RWPE2 (cell line): Measurements from ENCODE around the gene TAOK1.
A peak's percentile ranks its signal among the peaks of the same experiment; 100 is the strongest.

Source experiments
- ATAC-seq: fragments of 200-7000 bp; cut with Tn5 transposase; 3 replicates; pipeline ENCODE4 v1.9.1; 2021; ENCODE audit warnings: low read depth
- DNase-seq: peaks from one replicate; pipeline ENCODE4 v3.0.0-alpha.2; 2020; ENCODE audit warnings: low spot score
- H3K27ac ChIP-seq: fragments of 450-650 bp; 2 replicates; pipeline ENCODE4 v1.5.1; 2017; ENCODE audit warnings: mild to moderate bottlenecking; ENCODE audit not compliant: poor library complexity, severe bottlenecking
- H3K27me3 ChIP-seq: fragments of 250-450 bp; sonication (Bioruptor Pico); 2 replicates; pipeline ENCODE4 v1.5.1; 2021; ENCODE audit warnings: mild to moderate bottlenecking, moderate library complexity; ENCODE audit not compliant: insufficient read depth, poor library complexity, severe bottlenecking
- H3K36me3 ChIP-seq: fragments of 250-450 bp; sonication (Bioruptor Pico); 2 replicates; pipeline ENCODE4 v1.5.1; 2020; ENCODE audit warnings: low read depth, mild to moderate bottlenecking, moderate library complexity
- H3K4me1 ChIP-seq: fragments of 250-450 bp; sonication (Bioruptor Pico); 2 replicates; pipeline ENCODE4 v1.5.1; 2021; ENCODE audit warnings: mild to moderate bottlenecking, moderate library complexity; ENCODE audit not compliant: insufficient read depth, poor library complexity, severe bottlenecking
- H3K4me3 ChIP-seq: fragments of 250-450 bp; sonication (Bioruptor Pico); 2 replicates; pipeline ENCODE4 v1.5.1; 2021; ENCODE audit warnings: mild to moderate bottlenecking, moderate library complexity; ENCODE audit not compliant: severe bottlenecking
- H3K9me3 ChIP-seq: fragments of 250-450 bp; sonication (Bioruptor Pico); 2 replicates; pipeline ENCODE4 v1.5.1; 2021; ENCODE audit warnings: mild to moderate bottlenecking, moderate library complexity; ENCODE audit not compliant: severe bottlenecking
- TF ChIP-seq, protein P1 (sequence below): fragments of 450-650 bp; IDR thresholded peaks from one replicate; pipeline ENCODE4 v1.5.1; 2017; ENCODE audit warnings: mild to moderate bottlenecking, moderate library complexity; ENCODE audit not compliant: poor library complexity, severe bottlenecking

TAOK1 gene

DNA sequence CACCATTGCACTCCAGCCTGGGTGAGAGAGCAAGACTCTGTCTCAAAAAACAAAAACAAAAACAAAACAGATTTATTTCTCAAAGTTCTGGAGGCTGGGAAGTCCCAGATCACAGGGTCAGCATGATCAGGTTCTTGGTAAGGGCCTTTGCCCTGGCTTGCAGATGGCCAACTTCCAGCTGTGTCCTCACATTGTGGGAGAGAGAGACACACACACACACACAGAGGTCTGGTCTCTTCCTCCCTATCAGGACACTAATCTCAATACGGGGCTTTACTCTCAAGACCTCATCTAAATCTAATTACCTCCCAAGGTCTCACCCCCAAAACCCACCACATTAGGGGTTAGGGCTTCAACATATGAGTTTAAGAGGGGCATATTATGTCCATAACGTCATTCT is 26.4 kb upstream of the TAOK1 start:
- Histone ChIP-seq H3K27ac (no peak overlapping the region), H3K4me1 (no peaks in the 10 kb centered on the region), H3K4me3 (no peak overlapping the region), H3K9me3 (no peaks in the 10 kb centered on the region), H3K36me3 (no peaks in the 10 kb centered on the region), H3K27me3 (no peaks in the 10 kb centered on the region)
- TF ChIP-seq, protein P1, sequence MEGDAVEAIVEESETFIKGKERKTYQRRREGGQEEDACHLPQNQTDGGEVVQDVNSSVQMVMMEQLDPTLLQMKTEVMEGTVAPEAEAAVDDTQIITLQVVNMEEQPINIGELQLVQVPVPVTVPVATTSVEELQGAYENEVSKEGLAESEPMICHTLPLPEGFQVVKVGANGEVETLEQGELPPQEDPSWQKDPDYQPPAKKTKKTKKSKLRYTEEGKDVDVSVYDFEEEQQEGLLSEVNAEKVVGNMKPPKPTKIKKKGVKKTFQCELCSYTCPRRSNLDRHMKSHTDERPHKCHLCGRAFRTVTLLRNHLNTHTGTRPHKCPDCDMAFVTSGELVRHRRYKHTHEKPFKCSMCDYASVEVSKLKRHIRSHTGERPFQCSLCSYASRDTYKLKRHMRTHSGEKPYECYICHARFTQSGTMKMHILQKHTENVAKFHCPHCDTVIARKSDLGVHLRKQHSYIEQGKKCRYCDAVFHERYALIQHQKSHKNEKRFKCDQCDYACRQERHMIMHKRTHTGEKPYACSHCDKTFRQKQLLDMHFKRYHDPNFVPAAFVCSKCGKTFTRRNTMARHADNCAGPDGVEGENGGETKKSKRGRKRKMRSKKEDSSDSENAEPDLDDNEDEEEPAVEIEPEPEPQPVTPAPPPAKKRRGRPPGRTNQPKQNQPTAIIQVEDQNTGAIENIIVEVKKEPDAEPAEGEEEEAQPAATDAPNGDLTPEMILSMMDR = no peak
- DNase-seq (no peak), ATAC-seq (no peak)

DNA sequence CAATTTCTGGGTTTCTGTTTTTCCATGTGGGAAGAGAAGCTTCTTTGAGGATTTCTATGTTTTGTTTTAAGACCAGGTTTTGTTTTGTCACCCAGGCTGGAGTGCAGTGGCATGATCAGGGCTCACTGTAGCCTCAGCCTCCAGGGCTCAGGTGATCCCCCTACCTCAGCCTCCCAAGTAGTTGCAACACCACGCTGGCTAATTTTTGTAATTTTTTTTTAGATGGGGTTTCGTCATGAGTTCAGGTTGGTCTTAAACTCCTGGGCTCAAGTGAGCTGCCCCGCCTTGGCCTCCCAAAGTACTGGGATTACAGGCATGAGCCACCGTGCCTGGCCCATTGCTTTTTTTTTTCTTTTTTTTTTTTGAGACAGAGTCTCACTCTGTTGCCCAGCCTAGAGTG is 25.5 kb upstream of the TAOK1 start:
- ATAC-seq = no peak
- H3K4me1 ChIP-seq = no peaks in the 10 kb centered on the region
- TF ChIP-seq, protein P1 = no peak
- H3K4me3 ChIP-seq = no peak overlapping the region
- H3K9me3 ChIP-seq = no peaks in the 10 kb centered on the region
- no peaks in the 10 kb centered on the region for H3K27me3 ChIP-seq
- DNase-seq = no peak
- H3K36me3 ChIP-seq = no peaks in the 10 kb centered on the region
- H3K27ac ChIP-seq = no peak overlapping the region

DNA sequence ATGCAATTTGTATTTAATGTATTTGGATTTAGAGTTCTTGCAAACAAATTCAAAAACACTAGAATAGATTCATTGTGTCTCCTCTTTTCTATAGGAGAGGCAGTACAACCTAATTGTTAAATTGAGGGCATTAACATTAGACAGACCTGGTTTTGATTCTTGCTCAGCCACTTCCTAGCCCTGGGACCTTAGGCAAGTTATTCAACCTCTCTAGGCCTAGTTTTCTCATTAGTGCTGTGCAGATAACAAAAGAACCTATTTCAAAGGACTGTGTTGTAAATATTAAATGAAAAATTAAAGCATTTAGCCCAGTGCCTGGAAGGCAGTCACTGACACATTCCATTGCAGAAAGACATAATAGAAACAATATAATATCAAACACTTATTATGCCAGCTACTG is 22.0 kb upstream of the TAOK1 start:
- DNase-seq = no peak
- Histone ChIP-seq H3K4me1 (no peaks in the 10 kb centered on the region), H3K27ac (no peak overlapping the region), H3K27me3 (no peaks in the 10 kb centered on the region), H3K4me3 (no peak overlapping the region), H3K9me3 (no peaks in the 10 kb centered on the region), H3K36me3 (no peaks in the 10 kb centered on the region)
- TF ChIP-seq, protein P1 = no peak
- no peak for ATAC-seq

DNA sequence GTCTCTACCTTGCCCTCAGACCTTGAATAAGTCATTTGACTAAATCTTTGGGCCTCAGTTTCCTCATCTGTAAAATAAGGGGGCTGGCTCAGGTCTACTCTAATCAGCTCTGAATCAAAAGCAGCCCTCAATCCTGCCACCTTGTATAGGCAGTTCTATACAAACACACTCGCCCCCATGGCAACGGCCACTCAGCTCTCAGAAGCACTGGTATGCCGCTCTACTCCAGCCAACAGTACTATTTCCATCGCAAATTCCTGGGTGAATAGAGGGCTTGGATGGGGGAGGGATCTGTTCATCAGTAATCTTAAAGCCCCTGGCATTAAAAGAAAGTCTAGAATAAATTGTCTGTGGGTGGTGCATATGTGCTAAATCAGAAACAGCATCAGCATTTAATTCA is 21.2 kb upstream of the TAOK1 start:
- H3K36me3 ChIP-seq = no peaks in the 10 kb centered on the region
- DNase-seq (no peak), ATAC-seq (no peak)
- H3K4me1 ChIP-seq = no peaks in the 10 kb centered on the region
- H3K27me3 ChIP-seq = no peaks in the 10 kb centered on the region
- H3K9me3 ChIP-seq = no peaks in the 10 kb centered on the region
- TF ChIP-seq, protein P1 = no peak
- H3K4me3 ChIP-seq = no peak overlapping the region
- no peak overlapping the region for H3K27ac ChIP-seq

DNA sequence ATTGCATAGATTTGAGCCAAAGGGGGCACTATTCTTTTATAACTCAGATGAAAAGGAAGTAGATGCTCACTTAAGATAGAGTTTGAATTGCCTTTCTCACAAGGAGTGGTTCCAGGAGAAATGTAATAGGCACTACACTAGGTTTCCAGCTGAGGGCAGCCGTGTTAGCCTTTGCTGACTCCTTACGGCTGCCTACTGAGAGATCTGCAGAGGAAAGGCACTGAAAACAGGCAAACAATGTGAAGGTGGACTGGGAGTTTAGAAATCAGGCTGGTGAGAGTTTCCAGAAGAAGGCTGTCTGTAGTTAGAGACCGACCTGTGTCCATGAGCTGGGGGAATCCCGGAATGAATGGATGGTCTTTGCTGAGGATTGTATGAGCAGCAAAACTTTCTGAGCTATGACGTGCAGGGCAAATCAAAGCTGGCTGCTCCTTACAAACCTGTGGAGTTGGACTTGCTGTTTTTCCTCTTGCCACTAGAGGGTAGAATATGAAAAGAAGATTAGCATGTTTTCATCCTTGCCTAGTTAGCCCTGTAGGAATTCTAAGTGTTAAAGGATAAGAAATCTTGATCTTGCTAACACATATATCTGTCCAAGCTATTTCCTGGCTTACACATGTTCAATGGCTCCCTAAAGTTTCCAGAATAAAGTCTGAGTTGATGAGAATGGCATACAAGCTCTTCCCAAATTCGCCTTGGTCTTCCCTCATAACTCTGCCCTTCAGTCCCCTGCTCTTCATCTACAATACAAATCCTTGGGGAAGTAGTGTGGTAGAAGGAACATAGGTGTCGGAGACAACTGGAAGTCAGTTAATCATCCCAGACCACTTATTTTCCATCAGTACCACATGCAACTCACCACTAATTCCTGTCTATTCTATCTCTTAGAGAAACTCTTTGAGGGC is 20.1 kb upstream of the TAOK1 start:
- Histone ChIP-seq H3K27me3 (no peaks in the 10 kb centered on the region), H3K36me3 (no peaks in the 10 kb centered on the region), H3K4me1 (no peaks in the 10 kb centered on the region), H3K9me3 (no peaks in the 10 kb centered on the region), H3K27ac (no peak overlapping the region), H3K4me3 (no peak overlapping the region)
- peak; percentile 96 for ATAC-seq
- DNase-seq = no peak
- TF ChIP-seq, protein P1 = peak; percentile 96
